Neutrophil (primary cell): ENCODE measurements around the gene IGFL1.

Experiments
- H3K27ac ChIP-seq: fragments of 200-600 bp; sonication (generic); 2 replicates; pipeline ENCODE4 v1.5.1; 2016; ENCODE audit warnings: mild to moderate bottlenecking, moderate library complexity
- H3K27me3 ChIP-seq: fragments of 200-600 bp; sonication (generic); 2 replicates; pipeline ENCODE4 v1.6.0; 2016; ENCODE audit warnings: mild to moderate bottlenecking
- H3K36me3 ChIP-seq: fragments of 200-600 bp; sonication (generic); 2 replicates; pipeline ENCODE4 v1.5.1; 2017
- H3K4me1 ChIP-seq, 2 experiments: fragments of 200-600 bp in 1 of 2; sonication (generic) in 1 of 2; 1 replicate in 1 of 2; 2 replicates in 1 of 2; pipeline versions ENCODE4 v1.5.1 to v1.6.1; 2013 to 2016; ENCODE audit warnings: low read depth in 1 of 2, low read length in 1 of 2, mild to moderate bottlenecking in 1 of 2, moderate library complexity in 1 of 2; ENCODE audit not compliant: control insufficient read depth in 1 of 2, insufficient read depth in 1 of 2
- H3K4me3 ChIP-seq, 2 experiments: fragments of 200-600 bp in 1 of 2; sonication (generic) in 1 of 2; 1 replicate in 1 of 2; 2 replicates in 1 of 2; pipeline ENCODE4 v1.5.1; 2013 to 2016; ENCODE audit warnings: low read depth in 1 of 2, low read length in 1 of 2, mild to moderate bottlenecking in 1 of 2, moderate library complexity in 1 of 2
- H3K9me3 ChIP-seq: fragments of 200-600 bp; sonication (generic); 2 replicates; pipeline ENCODE4 v1.5.1; 2016
- TF ChIP-seq, protein P1 (sequence below): fragments of 200-600 bp; sonication (generic); IDR thresholded peaks from 2 replicates; pipeline ENCODE4 v1.5.1; 2016; ENCODE audit warnings: antibody characterized with exemption

IGFL1 gene

DNA sequence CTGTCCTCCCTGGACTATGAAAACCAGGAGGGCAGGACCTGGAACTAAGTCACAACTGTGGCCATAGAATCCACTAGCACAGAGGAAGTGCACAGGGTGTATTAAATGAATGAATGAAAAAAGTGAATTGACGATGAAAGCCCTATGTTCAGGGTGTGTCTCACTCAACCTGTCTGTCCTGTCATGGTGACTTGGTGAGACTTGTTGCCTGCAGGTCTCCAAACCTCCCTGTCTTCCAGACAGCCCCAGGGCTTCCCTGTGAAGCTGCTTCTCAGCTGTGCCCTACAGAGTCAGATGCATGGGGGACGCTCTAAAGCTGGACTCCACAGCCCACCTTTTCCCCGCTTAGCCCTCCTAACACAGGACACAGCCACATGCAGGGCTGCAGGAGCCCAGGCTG is 4.8 kb upstream of the IGFL1 start:
- Histone ChIP-seq H3K36me3 (no peaks in the 10 kb centered on the region), H3K4me3 (no peak overlapping the region), H3K27ac (no peak overlapping the region), H3K9me3 (no peaks in the 10 kb centered on the region), H3K4me1 (no peaks in the 10 kb centered on the region), H3K27me3 (peaks cover 66% of the 10 kb centered on the region)
- TF ChIP-seq, protein P1, sequence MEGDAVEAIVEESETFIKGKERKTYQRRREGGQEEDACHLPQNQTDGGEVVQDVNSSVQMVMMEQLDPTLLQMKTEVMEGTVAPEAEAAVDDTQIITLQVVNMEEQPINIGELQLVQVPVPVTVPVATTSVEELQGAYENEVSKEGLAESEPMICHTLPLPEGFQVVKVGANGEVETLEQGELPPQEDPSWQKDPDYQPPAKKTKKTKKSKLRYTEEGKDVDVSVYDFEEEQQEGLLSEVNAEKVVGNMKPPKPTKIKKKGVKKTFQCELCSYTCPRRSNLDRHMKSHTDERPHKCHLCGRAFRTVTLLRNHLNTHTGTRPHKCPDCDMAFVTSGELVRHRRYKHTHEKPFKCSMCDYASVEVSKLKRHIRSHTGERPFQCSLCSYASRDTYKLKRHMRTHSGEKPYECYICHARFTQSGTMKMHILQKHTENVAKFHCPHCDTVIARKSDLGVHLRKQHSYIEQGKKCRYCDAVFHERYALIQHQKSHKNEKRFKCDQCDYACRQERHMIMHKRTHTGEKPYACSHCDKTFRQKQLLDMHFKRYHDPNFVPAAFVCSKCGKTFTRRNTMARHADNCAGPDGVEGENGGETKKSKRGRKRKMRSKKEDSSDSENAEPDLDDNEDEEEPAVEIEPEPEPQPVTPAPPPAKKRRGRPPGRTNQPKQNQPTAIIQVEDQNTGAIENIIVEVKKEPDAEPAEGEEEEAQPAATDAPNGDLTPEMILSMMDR, result no peak

GRCh38 chr19:46225558-46226004 is 4.0 kb upstream of the IGFL1 start:
- H3K36me3 ChIP-seq, result no peaks in the 10 kb centered on the region
- TF ChIP-seq, protein P1, result no peak
- no peak overlapping the region for H3K27ac ChIP-seq
- peaks cover 66% of the 10 kb centered on the region for H3K27me3 ChIP-seq
- no peak overlapping the region for H3K4me3 ChIP-seq
- no peaks in the 10 kb centered on the region for H3K9me3 ChIP-seq
- H3K4me1 ChIP-seq, result no peaks in the 10 kb centered on the region

GRCh38 chr19:46226438-46226973 is 3.0 kb upstream of the IGFL1 start:
- Histone ChIP-seq H3K4me3 (no peak overlapping the region), H3K27me3 (peaks cover 58% of the 10 kb centered on the region), H3K36me3 (no peaks in the 10 kb centered on the region), H3K4me1 (no peaks in the 10 kb centered on the region), H3K9me3 (no peaks in the 10 kb centered on the region), H3K27ac (no peak overlapping the region)
- TF ChIP-seq, protein P1, result no peak

DNA sequence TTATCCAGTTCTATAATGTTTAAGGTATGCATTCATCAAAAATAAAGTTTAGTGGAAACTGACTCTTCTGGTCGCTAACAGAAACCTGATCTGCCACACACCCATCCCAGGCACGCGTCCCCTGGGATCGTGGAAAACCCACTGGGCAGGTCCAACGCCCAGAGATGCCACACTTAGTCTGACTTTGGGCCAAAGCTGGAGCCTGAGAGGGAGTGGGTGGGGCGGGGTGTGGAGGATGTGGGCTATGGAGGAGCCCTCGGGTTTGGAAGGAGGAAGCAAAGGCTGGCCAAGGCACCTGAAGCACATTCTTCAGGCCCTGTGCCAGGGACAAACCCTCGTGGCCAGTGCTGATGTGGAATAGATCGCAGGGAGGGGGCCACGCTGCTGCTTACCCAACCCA is 2.5 kb downstream of the IGFL1 start:
- Histone ChIP-seq H3K4me1 (no peaks in the 10 kb centered on the region), H3K4me3 (no peak overlapping the region), H3K27ac (no peak overlapping the region), H3K9me3 (no peaks in the 10 kb centered on the region), H3K36me3 (no peaks in the 10 kb centered on the region), H3K27me3 (peaks cover 38% of the 10 kb centered on the region)
- TF ChIP-seq, protein P1, result no peak

- H3K36me3 ChIP-seq, result no peaks in the 10 kb centered on the region
- H3K27ac ChIP-seq, result no peak overlapping the region
- H3K9me3 ChIP-seq, result no peaks in the 10 kb centered on the region
- TF ChIP-seq, protein P1, result no peak
- H3K27me3 ChIP-seq, result peaks cover 38% of the 10 kb centered on the region
- H3K4me3 ChIP-seq, result no peak overlapping the region
- H3K4me1 ChIP-seq, result no peaks in the 10 kb centered on the region
Observed at GRCh38 chr19:46232468-46232867, 2.9 kb downstream of the IGFL1 start.
